Activated T-cell treated with anti-CD3 and anti-CD28 coated beads, Interleukin-2, amount 50 U/mL, for 48 hours (primary cell): Measurements from ENCODE around the gene SLC26A1.

Experiments used
- DNase-seq, 2 experiments: peaks; one replicate each; pipeline ENCODE4 v3.0.0-alpha.2; 2020

The SLC26A1 gene, protein sequence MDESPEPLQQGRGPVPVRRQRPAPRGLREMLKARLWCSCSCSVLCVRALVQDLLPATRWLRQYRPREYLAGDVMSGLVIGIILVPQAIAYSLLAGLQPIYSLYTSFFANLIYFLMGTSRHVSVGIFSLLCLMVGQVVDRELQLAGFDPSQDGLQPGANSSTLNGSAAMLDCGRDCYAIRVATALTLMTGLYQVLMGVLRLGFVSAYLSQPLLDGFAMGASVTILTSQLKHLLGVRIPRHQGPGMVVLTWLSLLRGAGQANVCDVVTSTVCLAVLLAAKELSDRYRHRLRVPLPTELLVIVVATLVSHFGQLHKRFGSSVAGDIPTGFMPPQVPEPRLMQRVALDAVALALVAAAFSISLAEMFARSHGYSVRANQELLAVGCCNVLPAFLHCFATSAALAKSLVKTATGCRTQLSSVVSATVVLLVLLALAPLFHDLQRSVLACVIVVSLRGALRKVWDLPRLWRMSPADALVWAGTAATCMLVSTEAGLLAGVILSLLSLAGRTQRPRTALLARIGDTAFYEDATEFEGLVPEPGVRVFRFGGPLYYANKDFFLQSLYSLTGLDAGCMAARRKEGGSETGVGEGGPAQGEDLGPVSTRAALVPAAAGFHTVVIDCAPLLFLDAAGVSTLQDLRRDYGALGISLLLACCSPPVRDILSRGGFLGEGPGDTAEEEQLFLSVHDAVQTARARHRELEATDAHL

GRCh38 chr4:993111-994029, at the start of gene SLC26A1:
TSS of gene SLC26A1 (minus strand) at chr4:993404. CDS start at chr4:991703, 1,701 bp downstream.
- DNase-seq, result no peak

DNA sequence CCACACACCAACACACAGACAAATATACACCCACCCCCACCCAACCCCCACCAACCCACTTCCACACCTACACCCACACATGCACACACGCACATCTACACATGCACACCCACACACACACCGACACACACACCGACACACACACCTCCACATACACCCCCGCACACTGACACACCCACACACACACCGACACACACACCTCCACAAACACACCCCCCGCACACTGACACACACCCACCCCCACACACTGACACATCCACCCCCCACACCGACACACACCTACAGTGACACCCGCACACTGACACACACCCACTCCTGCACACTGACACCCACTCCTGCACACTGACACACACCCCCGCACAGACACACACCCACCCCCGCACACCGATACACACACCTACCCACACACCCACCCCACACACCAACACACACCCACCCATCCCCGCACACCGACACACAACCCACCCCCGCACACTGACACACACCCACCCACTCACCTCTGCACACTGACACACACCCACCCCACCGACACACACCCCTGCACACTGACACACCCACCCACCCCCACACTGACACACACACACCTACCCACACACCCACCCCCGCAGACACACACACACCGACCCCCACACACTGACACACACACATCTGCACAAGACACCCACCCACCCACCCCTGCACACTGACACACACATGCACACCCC, 49.3 kb upstream of the SLC26A1 start:
- DNase-seq, result no peak

DNA sequence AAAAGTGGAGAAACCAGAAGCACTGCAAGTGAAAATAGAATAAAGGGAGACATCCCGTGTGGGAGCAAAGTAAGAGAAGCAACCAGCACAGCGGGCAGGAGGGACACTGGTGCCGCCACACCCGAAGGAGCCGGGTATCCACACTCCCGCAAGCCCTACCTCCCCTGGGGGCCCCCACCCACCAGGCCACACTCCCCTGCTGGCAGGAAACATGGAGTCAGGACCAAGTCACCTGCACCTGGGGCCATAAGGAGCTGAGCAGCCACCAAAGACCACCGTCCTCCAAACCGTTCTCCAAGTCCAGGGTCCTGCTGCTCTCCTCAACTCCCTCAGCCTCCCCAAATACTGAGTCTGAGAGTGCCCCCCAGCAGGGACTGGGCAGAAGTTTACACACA, 48.7 kb upstream of the SLC26A1 start:
- no peak for DNase-seq

GRCh38 chr4:1041147-1041935, 48.1 kb upstream of the SLC26A1 start:
- no peak for DNase-seq

GRCh38 chr4:1040344-1041146, 47.3 kb upstream of the SLC26A1 start:
- no peak for DNase-seq

DNA sequence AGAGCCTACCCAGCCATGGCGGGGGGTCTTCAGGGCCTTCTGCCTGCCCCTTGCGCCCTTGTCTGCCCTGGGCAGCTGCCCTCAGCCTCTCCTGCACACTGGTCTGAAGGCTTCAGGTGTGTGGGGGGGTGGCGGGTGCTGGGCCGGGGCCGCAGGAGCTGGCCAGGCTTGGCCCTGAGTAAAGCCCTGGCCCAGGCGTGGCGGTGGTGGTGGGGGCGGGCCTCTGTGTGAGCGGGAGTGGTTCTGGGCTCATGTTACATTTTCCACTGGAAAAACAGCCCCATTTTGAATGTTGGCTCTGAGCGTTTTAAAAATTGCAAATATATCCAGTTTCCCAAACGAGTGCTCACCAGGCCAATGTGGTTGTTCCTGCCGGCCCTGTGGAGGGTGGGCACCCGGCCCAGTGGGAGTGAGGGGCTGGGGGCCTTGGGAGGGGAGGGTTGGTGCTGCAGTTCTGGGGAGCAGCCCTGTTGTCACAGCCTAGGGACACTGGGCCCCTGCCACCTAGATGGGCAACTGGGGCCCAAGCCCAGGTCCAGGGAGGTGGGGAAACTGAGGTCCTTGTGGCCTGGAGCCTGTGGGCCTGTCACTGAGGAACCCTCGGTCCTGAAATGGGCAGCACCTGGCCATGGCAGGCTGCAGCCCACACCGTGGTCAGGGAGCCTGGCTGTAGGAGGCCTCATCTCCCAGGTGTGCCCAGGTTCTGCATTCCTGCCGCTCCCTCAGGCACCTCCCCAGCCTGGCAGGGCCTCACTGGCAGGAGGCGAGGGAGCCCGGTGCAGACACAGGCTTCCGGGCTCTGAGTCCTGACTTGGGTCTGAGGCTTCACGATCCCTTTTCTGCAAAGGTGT, 46.5 kb upstream of the SLC26A1 start:
- no peak for DNase-seq

- no peak for DNase-seq
Measured at GRCh38 chr4:1038948-1039492, 45.8 kb upstream of the SLC26A1 start.

GRCh38 chr4:1036976-1037810, 44.0 kb upstream of the SLC26A1 start:
- DNase-seq, result no peak

DNA sequence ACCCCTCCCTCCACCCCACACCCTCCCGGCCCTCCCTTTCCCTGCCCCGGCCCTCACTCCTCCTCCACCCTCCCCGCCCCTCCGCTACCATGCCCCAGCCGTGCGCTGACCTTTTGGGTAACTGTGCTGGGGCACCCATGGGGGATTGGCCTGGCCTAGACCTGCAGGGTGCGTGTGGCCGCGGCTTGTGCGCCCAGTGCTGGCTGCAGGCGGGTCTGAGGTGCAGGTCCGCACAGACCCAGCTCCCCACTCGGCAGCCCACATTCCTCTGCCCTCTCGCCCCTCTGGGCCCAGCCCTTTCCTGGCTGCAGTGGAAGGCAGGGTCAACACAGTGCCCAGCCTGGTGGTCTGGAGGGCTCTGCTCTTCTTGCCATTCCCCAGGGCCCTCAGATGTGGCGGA, 42.9 kb upstream of the SLC26A1 start:
- DNase-seq, result no peak

DNA sequence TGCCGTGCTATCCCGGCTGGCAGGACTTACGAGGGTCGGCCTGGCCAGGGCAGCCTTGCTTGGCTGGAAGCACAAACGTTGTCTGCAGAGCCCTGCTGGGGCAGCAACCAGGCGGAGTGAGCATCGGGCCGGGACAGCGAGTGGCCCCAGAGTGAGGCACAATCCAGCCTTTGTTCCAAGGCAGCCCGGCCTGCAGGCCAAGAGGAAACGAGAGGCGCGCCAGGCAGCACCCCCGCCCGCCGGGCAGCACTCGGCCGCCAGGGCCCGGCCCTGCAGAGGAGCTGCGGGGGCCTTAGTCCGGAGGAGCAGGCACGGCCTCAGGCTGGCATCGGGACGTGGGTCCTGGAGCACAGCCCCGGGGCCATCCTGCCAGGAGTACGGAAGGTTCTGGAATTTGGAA, 42.3 kb upstream of the SLC26A1 start:
- no peak for DNase-seq

- no peak for DNase-seq
Measured at GRCh38 chr4:1033840-1034551, 40.8 kb upstream of the SLC26A1 start.

GRCh38 chr4:1032861-1033260, 39.7 kb upstream of the SLC26A1 start:
- DNase-seq, result no peak

DNA sequence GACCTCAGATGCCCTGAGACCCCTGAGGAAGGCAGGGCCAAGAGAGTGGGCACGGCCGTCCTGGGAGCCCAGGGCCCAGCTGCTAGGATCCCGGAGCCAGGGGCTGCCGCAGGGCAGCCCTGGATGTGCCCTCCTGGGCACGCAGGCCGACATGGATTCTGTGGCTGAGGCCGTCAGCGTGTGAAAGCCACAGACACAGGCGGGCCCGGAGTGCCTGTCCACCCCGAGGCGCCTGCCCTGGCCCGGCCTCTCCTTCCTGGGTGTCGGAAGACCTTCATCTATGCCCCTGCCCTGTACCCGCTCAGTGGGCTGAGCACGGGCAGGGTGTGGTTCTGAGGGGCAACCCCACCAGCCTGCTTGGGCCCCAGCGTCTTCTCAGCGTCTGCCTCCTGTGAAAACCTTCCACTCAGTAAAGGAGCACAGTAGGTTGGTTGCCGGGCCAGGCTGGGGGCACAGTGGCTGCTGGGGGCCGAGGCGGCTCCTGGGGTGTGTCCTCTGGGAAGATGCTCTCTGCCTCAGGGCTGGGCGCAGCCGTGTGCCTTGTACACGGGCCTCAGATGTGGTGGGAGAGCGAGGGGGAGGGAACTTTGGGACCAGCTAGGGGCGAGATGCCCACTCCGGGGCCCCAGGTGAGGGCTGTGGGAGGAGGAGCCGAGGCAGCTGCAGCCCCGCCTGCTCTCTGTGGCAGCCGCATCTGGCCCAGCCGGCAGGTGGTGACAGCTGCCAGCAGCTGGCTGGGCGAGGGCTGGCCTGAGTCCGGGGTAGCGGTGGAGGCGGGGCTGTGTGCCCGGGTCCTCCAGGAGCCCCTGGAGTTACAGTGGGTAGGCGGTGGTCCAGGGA, 39.0 kb upstream of the SLC26A1 start:
- no peak for DNase-seq

DNA sequence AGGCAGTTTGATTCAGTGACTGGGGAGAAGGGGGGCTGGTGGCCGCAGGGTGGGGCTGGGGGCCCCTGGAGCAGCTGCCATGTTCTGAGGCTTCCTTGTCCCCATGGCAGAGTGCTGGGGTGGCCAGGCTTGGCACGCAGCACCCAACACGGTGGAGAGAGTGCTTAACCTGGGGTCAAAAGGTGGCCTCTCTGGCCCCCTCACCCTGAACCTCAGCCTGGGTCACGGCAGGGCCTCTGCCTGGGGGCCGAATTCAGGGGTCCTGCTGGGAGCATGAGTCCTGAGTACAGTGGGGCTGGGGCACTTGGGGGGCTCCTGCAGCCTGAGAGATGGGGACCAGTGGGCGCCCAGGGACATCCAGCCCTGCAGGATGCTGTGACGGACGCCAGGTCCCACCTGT, 38.1 kb upstream of the SLC26A1 start:
- no peak for DNase-seq

DNA sequence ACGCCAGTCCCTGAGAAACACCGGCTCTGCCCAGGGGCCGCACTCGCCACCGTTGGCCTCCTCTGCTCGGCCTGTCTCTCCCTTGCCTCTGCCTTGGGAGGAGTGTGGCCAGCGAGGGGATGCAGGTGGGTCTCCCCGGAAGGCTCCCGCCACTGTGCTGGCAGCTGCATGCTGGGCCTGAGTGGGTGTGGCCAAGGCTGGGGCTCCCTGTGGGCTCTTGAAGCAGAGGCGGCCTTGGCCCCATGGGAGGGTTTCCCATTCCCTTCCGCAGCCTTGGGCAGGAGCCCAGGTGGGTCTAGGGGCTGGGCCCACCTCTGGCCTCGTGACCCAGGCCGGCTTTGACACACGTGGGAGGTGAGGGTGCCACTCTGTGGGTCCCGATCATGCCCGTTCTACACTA, 37.4 kb upstream of the SLC26A1 start:
- no peak for DNase-seq

DNA sequence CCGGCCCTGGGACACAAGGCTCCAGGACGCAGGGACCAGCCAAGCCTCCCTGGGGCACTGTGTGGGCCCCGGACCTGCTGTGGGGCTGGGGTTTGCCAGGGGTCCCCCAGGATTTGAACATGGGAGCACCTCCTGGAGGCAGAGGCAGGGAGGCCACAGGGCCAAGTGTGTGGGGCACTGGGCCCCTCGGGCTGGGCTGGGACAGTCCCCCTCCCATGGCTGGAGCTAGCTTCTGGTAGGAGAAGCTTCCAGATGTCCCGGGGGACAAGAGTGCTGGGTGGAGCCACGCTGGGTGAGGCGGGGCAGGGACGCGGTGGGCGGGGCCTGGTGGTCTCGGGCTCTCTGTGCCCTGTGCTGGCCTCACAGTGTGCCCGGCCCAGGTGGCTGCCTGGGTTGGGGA, 36.8 kb upstream of the SLC26A1 start:
- DNase-seq, result no peak

DNA sequence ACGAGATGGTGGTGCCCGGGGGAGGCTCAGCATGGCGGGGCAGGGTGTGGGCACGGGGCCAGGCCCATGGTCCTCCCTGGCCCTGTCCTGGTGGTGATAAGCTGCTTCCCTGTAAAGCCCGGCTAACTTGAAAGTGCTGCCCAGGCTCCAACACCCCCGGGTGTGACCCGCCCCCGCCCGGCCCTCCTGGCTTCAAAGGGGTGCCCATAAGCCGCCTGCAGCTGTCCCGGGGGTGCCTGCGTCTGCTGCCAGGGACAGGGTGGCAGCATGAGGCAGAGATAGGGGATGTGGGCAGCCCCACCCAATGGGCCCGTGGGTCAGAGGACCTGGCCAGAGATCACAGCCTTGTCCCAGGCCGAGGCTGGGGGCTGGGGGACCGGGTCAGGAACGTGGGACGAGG, 36.3 kb upstream of the SLC26A1 start:
- no peak for DNase-seq
